Endodermal cell (in vitro differentiated cells): ENCODE measurements around the gene KHDC4. TPM values are rescaled to one million over a fixed set of nuclear protein-coding genes. Genes with fewer than 3 reads are reported as not detected.

Experiments used
- DNase-seq: peaks from one replicate; pipeline ENCODE4 v3.0.0-alpha.2; 2017
- H3K27ac ChIP-seq: 2 replicates; pipeline ENCODE4 v1.5.1; 2013; ENCODE audit warnings: mild to moderate bottlenecking, low read depth, low read length, moderate library complexity
- H3K27me3 ChIP-seq: 2 replicates; pipeline ENCODE4 v1.6.1; 2013; ENCODE audit warnings: mild to moderate bottlenecking, low read length, moderate library complexity; ENCODE audit not compliant: insufficient read depth, control insufficient read depth, poor library complexity, severe bottlenecking
- H3K36me3 ChIP-seq: 2 replicates; pipeline ENCODE4 v1.7.0; 2013; ENCODE audit warnings: mild to moderate bottlenecking, low read length, moderate library complexity; ENCODE audit not compliant: control insufficient read depth, insufficient read depth
- H3K4me1 ChIP-seq: one replicate; pipeline ENCODE4 v1.7.0; 2013; ENCODE audit warnings: low read length; ENCODE audit not compliant: control insufficient read depth, insufficient read depth
- H3K4me3 ChIP-seq: 2 replicates; pipeline ENCODE4 v1.5.1; 2013; ENCODE audit warnings: mild to moderate bottlenecking, low read length, moderate library complexity
- H3K9ac ChIP-seq: 2 replicates; pipeline ENCODE4 v1.6.1; 2013; ENCODE audit warnings: mild to moderate bottlenecking, low read length, moderate library complexity; ENCODE audit not compliant: poor library complexity, severe bottlenecking; ENCODE audit errors: extremely low read depth
- H3K9me3 ChIP-seq: 2 replicates; pipeline ENCODE4 v1.6.1; 2013; ENCODE audit warnings: mild to moderate bottlenecking, low read length, moderate library complexity; ENCODE audit not compliant: control insufficient read depth
- H3K27ac Mint-ChIP-seq: 2 replicates; pipeline ENCODE4 v1.8.0; 2020; ENCODE audit warnings: mixed read lengths
- H3K27me3 Mint-ChIP-seq: 2 replicates; pipeline ENCODE4 v1.8.0; 2021; ENCODE audit warnings: mild to moderate bottlenecking, mixed read lengths; ENCODE audit not compliant: insufficient read depth
- H3K36me3 Mint-ChIP-seq: 2 replicates; pipeline ENCODE4 v1.8.0; 2020; ENCODE audit warnings: low read depth, mixed read lengths
- H3K4me1 Mint-ChIP-seq: 2 replicates; pipeline ENCODE4 v1.8.0; 2020; ENCODE audit warnings: mixed read lengths
- H3K4me3 Mint-ChIP-seq: 2 replicates; pipeline ENCODE4 v1.8.0; 2020; ENCODE audit warnings: mild to moderate bottlenecking, moderate library complexity, mixed read lengths
- H3K9me3 Mint-ChIP-seq: 2 replicates; pipeline ENCODE4 v1.8.0; 2020; ENCODE audit warnings: mild to moderate bottlenecking, mixed read lengths
- WGBS, 2 experiments: methylation state at CpG; one replicate each; pipeline versions ENCODE4 v1.1.5 to v1.1.7; 2013; ENCODE audit warnings: missing lambda C conversion rate in 2 of 2, mixed read lengths in 1 of 2; ENCODE audit not compliant: insufficient coverage in 1 of 2, insufficient read length in 1 of 2; 5-methylcytosine and 5-hydroxymethylcytosine counted together
- total RNA-seq, 2 donors: library from RNA; stranded (reverse); fragmentation: NEBNext Ultra II Directional in 1 of 2; extraction: Animal tissue kit (Norgen Biotek cat#: 25700) in 1 of 2; gene quantifications; 2 replicates in 1 of 2; 3 replicates in 1 of 2; pipeline ENCODE4 v1.2.1, GENCODE V29; 2021
- TF ChIP-seq, protein P1 (sequence below): fragments of 200-600 bp; sonication (generic); conservative IDR thresholded peaks from 2 replicates; pipeline ENCODE4 v1.5.0; 2021; ENCODE audit warnings: antibody characterized with exemption, mild to moderate bottlenecking

Gene KHDC4
- total RNA-seq, 2 donors from 2014 or later = 67.7 to 76.2 TPM

- Histone ChIP-seq H3K27me3 (no peaks in the 10 kb centered on the region), H3K27ac (no peak overlapping the region), H3K4me3 (no peak overlapping the region), H3K9me3 (no peaks in the 10 kb centered on the region), H3K36me3 (no peaks in the 10 kb centered on the region), H3K4me1 (no peaks in the 10 kb centered on the region), H3K9ac (no peak overlapping the region)
- no peaks in the 10 kb centered on the region for H3K9me3 Mint-ChIP-seq
- no peaks in the 10 kb centered on the region for H3K27me3 Mint-ChIP-seq
- TF ChIP-seq, protein P1, sequence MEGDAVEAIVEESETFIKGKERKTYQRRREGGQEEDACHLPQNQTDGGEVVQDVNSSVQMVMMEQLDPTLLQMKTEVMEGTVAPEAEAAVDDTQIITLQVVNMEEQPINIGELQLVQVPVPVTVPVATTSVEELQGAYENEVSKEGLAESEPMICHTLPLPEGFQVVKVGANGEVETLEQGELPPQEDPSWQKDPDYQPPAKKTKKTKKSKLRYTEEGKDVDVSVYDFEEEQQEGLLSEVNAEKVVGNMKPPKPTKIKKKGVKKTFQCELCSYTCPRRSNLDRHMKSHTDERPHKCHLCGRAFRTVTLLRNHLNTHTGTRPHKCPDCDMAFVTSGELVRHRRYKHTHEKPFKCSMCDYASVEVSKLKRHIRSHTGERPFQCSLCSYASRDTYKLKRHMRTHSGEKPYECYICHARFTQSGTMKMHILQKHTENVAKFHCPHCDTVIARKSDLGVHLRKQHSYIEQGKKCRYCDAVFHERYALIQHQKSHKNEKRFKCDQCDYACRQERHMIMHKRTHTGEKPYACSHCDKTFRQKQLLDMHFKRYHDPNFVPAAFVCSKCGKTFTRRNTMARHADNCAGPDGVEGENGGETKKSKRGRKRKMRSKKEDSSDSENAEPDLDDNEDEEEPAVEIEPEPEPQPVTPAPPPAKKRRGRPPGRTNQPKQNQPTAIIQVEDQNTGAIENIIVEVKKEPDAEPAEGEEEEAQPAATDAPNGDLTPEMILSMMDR = no peak
- no peak overlapping the region for H3K4me3 Mint-ChIP-seq
- 78 to 79% methylated on average over 2 of the region's 2 CpGs for WGBS, 2 experiments
- no peak overlapping the region for H3K27ac Mint-ChIP-seq
- H3K36me3 Mint-ChIP-seq = no peaks in the 10 kb centered on the region
- H3K4me1 Mint-ChIP-seq = no peaks in the 10 kb centered on the region
- DNase-seq = no peak
Observed at GRCh38 chr1:155889566-155889965, 44.6 kb downstream of the KHDC4 start.

- Mint-ChIP-seq H3K27ac (no peak overlapping the region), H3K9me3 (no peaks in the 10 kb centered on the region), H3K36me3 (no peaks in the 10 kb centered on the region), H3K27me3 (no peaks in the 10 kb centered on the region), H3K4me3 (no peak overlapping the region), H3K4me1 (peaks cover 10% of the 10 kb centered on the region)
- Histone ChIP-seq H3K27ac (no peak overlapping the region), H3K36me3 (no peaks in the 10 kb centered on the region), H3K9me3 (no peaks in the 10 kb centered on the region), H3K27me3 (no peaks in the 10 kb centered on the region), H3K4me1 (no peaks in the 10 kb centered on the region), H3K9ac (no peak overlapping the region), H3K4me3 (no peak overlapping the region)
- WGBS, 2 experiments = 93 to 94% methylated on average over 2 to 5 of the region's 5 CpGs
- TF ChIP-seq, protein P1 = no peak
- DNase-seq = no peak
Observed at GRCh38 chr1:155888481-155888880, 45.7 kb downstream of the KHDC4 start.

- Histone ChIP-seq H3K9ac (no peak overlapping the region), H3K27ac (no peak overlapping the region), H3K4me3 (no peak overlapping the region), H3K4me1 (no peaks in the 10 kb centered on the region), H3K27me3 (peaks cover 20% of the 10 kb centered on the region), H3K9me3 (no peaks in the 10 kb centered on the region), H3K36me3 (no peaks in the 10 kb centered on the region)
- no peak for DNase-seq
- TF ChIP-seq, protein P1 = no peak
- no peaks in the 10 kb centered on the region for H3K36me3 Mint-ChIP-seq
- H3K27me3 Mint-ChIP-seq = peaks cover 5% of the 10 kb centered on the region
- no peak overlapping the region for H3K27ac Mint-ChIP-seq
- H3K4me3 Mint-ChIP-seq = no peak overlapping the region
- H3K4me1 Mint-ChIP-seq = peaks cover 10% of the 10 kb centered on the region
- H3K9me3 Mint-ChIP-seq = no peaks in the 10 kb centered on the region
Observed at GRCh38 chr1:155884982-155885381, 49.2 kb downstream of the KHDC4 start.
